GM12865 (cell line): Measurements from ENCODE around the gene CXADR.
A peak's percentile ranks its signal among the peaks of the same experiment; 100 is the strongest.
"Not testable (repeated sequence)": the region's sequence is repeated elsewhere in the genome, so short reads cannot be mapped to it uniquely, and the experiment has no call there.

ENCODE experiments used
- DNase-seq: peaks from one replicate; pipeline ENCODE4 v3.0.0; 2010; ENCODE audit warnings: low read depth
- H3K4me3 ChIP-seq: 2 replicates; pipeline ENCODE4 v1.5.1; 2011; ENCODE audit warnings: mild to moderate bottlenecking, low read depth, low read length, control low read depth
- CTCF ChIP-seq: IDR thresholded peaks from 2 replicates; pipeline ENCODE4 v1.5.1; 2011; ENCODE audit warnings: low read length, control low read depth, low read depth, inconsistent platforms; ENCODE audit not compliant: insufficient read depth; ENCODE audit errors: missing control alignments

Gene CXADR

GRCh38 chr21:17472182-17472581 is 40.7 kb upstream of the CXADR start:
- no peak overlapping the region for H3K4me3 ChIP-seq
- DNase-seq, result no peak
- TF ChIP-seq CTCF, result no peak

GRCh38 chr21:17472592-17473271 is 40.1 kb upstream of the CXADR start:
- H3K4me3 ChIP-seq, result no peak overlapping the region
- no peak for TF ChIP-seq CTCF
- no peak for DNase-seq

GRCh38 chr21:17476006-17476405 is 36.8 kb upstream of the CXADR start:
- no peak overlapping the region for H3K4me3 ChIP-seq
- TF ChIP-seq CTCF, result no peak
- peak; percentile 36 for DNase-seq

- not testable (repeated sequence) for H3K4me3 ChIP-seq, DNase-seq
These were observed 34.7 kb upstream of the CXADR start for GRCh38 chr21:17478156-17478555.

- H3K4me3 ChIP-seq, result no peak overlapping the region
- DNase-seq, result no peak
- TF ChIP-seq CTCF, result no peak
These were observed 33.2 kb upstream of the CXADR start for GRCh38 chr21:17479606-17480005.

GRCh38 chr21:17482928-17483327 is 29.9 kb upstream of the CXADR start:
- H3K4me3 ChIP-seq, result no peak overlapping the region
- DNase-seq, result no peak
- TF ChIP-seq CTCF, result no peak

GRCh38 chr21:17488620-17489019 is 24.2 kb upstream of the CXADR start:
- peak; percentile 46 for DNase-seq
- TF ChIP-seq CTCF, result no peak
- no peak overlapping the region for H3K4me3 ChIP-seq

- DNase-seq, H3K4me3 ChIP-seq: not testable (repeated sequence)
These were observed 23.3 kb upstream of the CXADR start for GRCh38 chr21:17489565-17489964.
